SK-N-SH (cell line): ENCODE results near the gene PASK. TPM values are rescaled to one million over a fixed set of nuclear protein-coding genes. Genes with fewer than 3 reads are reported as not detected.

ENCODE experiments used
- CTCF ChIA-PET: fragments of 300-600, 350-600 bp; formaldehyde crosslinking; extraction: SDS; loops from one replicate; lab custom pipeline; 2021; lab: Yijun Ruan, JAX
- POLR2A ChIA-PET: fragments of 350-600 bp; sonication (Branson Sonifier 250); formaldehyde crosslinking; extraction: SDS; loops from one replicate; lab custom pipeline; 2020; ENCODE audit warnings: antibody characterized with exemption, inconsistent platforms; lab: Yijun Ruan, JAX
- DNase-seq: peaks from one replicate; pipeline ENCODE4 v3.0.0; 2012
- H2AFZ ChIP-seq: fragments of 200-600 bp; sonication (generic); 2 replicates; pipeline ENCODE4 v1.8.1; 2016; ENCODE audit warnings: antibody characterized with exemption, mild to moderate bottlenecking, low read depth
- H3F3A ChIP-seq: fragments of 200-600 bp; sonication (generic); replicated peaks from 2 replicates; pipeline ENCODE3; 2016; ENCODE audit warnings: antibody characterized with exemption, mild to moderate bottlenecking; ENCODE audit not compliant: insufficient read depth
- H3K27ac ChIP-seq, 2 experiments: fragments of 200-500 bp in 1 of 2; fragments of 200-600 bp in 1 of 2; sonication (Bioruptor generic) in 1 of 2; sonication (generic), shearing (Covaris generic) in 1 of 2; 2 replicates each; pipeline versions ENCODE4 v1.5.1 to v1.6.1; 2014 to 2016; ENCODE audit warnings: low read depth in 2 of 2, inconsistent platforms in 1 of 2, low read length in 1 of 2, mild to moderate bottlenecking in 1 of 2, mixed read lengths in 1 of 2
- H3K27me3 ChIP-seq: fragments of 200-600 bp; sonication (generic), shearing (Covaris generic); 2 replicates; pipeline ENCODE4 v1.6.1; 2016; ENCODE audit warnings: mixed run types; ENCODE audit not compliant: insufficient read depth
- H3K36me3 ChIP-seq, 2 experiments: fragments of 200-500 bp in 1 of 2; fragments of 200-600 bp in 1 of 2; sonication (Bioruptor generic) in 1 of 2; sonication (generic) in 1 of 2; replicated peaks in 1 of 2; 2 replicates each; pipeline versions ENCODE3 to v1.5.1; 2014 to 2016; ENCODE audit warnings: low read length in 1 of 2, mild to moderate bottlenecking in 1 of 2; ENCODE audit not compliant: insufficient read depth in 2 of 2, control insufficient read depth in 1 of 2
- H3K4me1 ChIP-seq, 2 experiments: fragments of 200-500 bp in 1 of 2; fragments of 200-600 bp in 1 of 2; sonication (Bioruptor generic) in 1 of 2; sonication (generic), shearing (Covaris generic) in 1 of 2; 2 replicates each; pipeline versions ENCODE4 v1.5.1 to v1.6.1; 2014 to 2016; ENCODE audit warnings: low read depth in 1 of 2, low read length in 1 of 2, mixed run types in 1 of 2; ENCODE audit not compliant: insufficient read depth in 2 of 2, control insufficient read depth in 1 of 2
- H3K4me2 ChIP-seq: fragments of 200-600 bp; sonication (generic), shearing (Covaris generic); 2 replicates; pipeline ENCODE4 v1.6.1; 2017; ENCODE audit warnings: mixed run types
- H3K4me3 ChIP-seq, 2 experiments: fragments of 200-500 bp in 1 of 2; fragments of 200-600 bp in 1 of 2; sonication (Bioruptor generic) in 1 of 2; sonication (generic), shearing (Covaris generic) in 1 of 2; 2 replicates each; pipeline versions ENCODE4 v1.5.1 to v1.8.1; 2014 to 2016; ENCODE audit warnings: low read depth in 2 of 2, inconsistent platforms in 1 of 2, low read length in 1 of 2, mild to moderate bottlenecking in 1 of 2, mixed read lengths in 1 of 2, moderate library complexity in 1 of 2
- H3K79me2 ChIP-seq: fragments of 200-600 bp; sonication (generic); 2 replicates; pipeline ENCODE4 v1.8.1; 2017; ENCODE audit warnings: mild to moderate bottlenecking; ENCODE audit not compliant: insufficient read depth
- H3K9ac ChIP-seq: fragments of 200-600 bp; sonication (generic); 2 replicates; pipeline ENCODE4 v1.6.1; 2017; ENCODE audit warnings: mixed run types
- H3K9me2 ChIP-seq: fragments of 200-600 bp; sonication (generic); 2 replicates; pipeline ENCODE4 v1.6.1; 2017; ENCODE audit warnings: mixed run types
- H3K9me3 ChIP-seq: fragments of 200-600 bp; sonication (generic); 2 replicates; pipeline ENCODE4 v1.6.1; 2017; ENCODE audit warnings: mixed run types, mild to moderate bottlenecking, moderate library complexity
- H4K20me1 ChIP-seq: fragments of 200-600 bp; sonication (generic); 2 replicates; pipeline ENCODE4 v1.6.1; 2017; ENCODE audit warnings: mild to moderate bottlenecking, mixed run types; ENCODE audit not compliant: insufficient read depth
- CTCF ChIP-seq: fragments of 200-600 bp; sonication (generic); IDR thresholded peaks from 2 replicates; pipeline ENCODE4 v1.6.1; 2017; ENCODE audit warnings: antibody characterized with exemption, mild to moderate bottlenecking, moderate library complexity
- EZH2phosphoT487 ChIP-seq: fragments of 200-600 bp; sonication (generic); IDR thresholded peaks from 2 replicates; pipeline ENCODE4 v1.6.1; 2017; ENCODE audit warnings: low read depth, mixed run types, mild to moderate bottlenecking, antibody characterized with exemption, moderate library complexity, borderline replicate concordance
- FOSL2 ChIP-seq: IDR thresholded peaks from 2 replicates; pipeline ENCODE4 v1.4.0; 2012; ENCODE audit warnings: low read depth, mild to moderate bottlenecking, moderate library complexity, borderline replicate concordance
- FOXJ3 ChIP-seq: sonication (generic); formaldehyde crosslinking; IDR thresholded peaks from 2 replicates; pipeline ENCODE4 v1.5.1; 2020; ENCODE audit warnings: mild to moderate bottlenecking, missing genetic modification reagents
- FOXM1 ChIP-seq: IDR thresholded peaks from 2 replicates; pipeline ENCODE4 v1.4.0; 2012; ENCODE audit warnings: low read depth, mild to moderate bottlenecking
- GATA2 ChIP-seq: sonication (generic); formaldehyde crosslinking; IDR thresholded peaks from 2 replicates; pipeline ENCODE4 v1.5.0; 2020; ENCODE audit warnings: mild to moderate bottlenecking, missing genetic modification reagents
- MXI1 ChIP-seq: IDR thresholded peaks from 2 replicates; pipeline ENCODE4 v1.6.1; 2012; ENCODE audit warnings: mild to moderate bottlenecking, low read depth, low read length, improper control_type of control experiment
- NFIC ChIP-seq: IDR thresholded peaks from 2 replicates; pipeline ENCODE4 v1.4.0; 2012; ENCODE audit warnings: borderline replicate concordance
- NRF1 ChIP-seq: IDR thresholded peaks from 2 replicates; pipeline ENCODE4 v1.6.1; 2012; ENCODE audit warnings: low read depth, mild to moderate bottlenecking, low read length
- RCOR1 ChIP-seq: fragments of 150-350 bp; IDR thresholded peaks from 2 replicates; pipeline ENCODE4 v1.6.1; 2017; ENCODE audit warnings: antibody characterized with exemption, low read length
- REST ChIP-seq: IDR thresholded peaks from 2 replicates; pipeline ENCODE4 v1.6.1; 2012; ENCODE audit warnings: mild to moderate bottlenecking, low read depth, low read length, moderate library complexity
- SIN3A ChIP-seq: IDR thresholded peaks from 2 replicates; pipeline ENCODE4 v1.6.1; 2012; ENCODE audit warnings: low read depth, mild to moderate bottlenecking, low read length, moderate library complexity, borderline replicate concordance
- SMC3 ChIP-seq: IDR thresholded peaks from 2 replicates; pipeline ENCODE4 v1.6.1; 2012; ENCODE audit warnings: low read depth, low read length, improper control_type of control experiment
- TAF1 ChIP-seq: IDR thresholded peaks from 2 replicates; pipeline ENCODE4 v1.6.1; 2012; ENCODE audit warnings: low read depth, mild to moderate bottlenecking, low read length, moderate library complexity, borderline replicate concordance
- TEAD4 ChIP-seq: IDR thresholded peaks from 2 replicates; pipeline ENCODE4 v1.4.0; 2012; ENCODE audit warnings: mild to moderate bottlenecking, borderline replicate concordance; ENCODE audit not compliant: insufficient read depth
- USF1 ChIP-seq: IDR thresholded peaks from 2 replicates; pipeline ENCODE4 v1.4.0; 2012; ENCODE audit warnings: low read depth, borderline replicate concordance
- USF2 ChIP-seq: fragments of 150-350 bp; IDR thresholded peaks from 2 replicates; pipeline ENCODE4 v1.6.1; 2017; ENCODE audit warnings: antibody characterized with exemption, low read length, low read depth, borderline replicate concordance
- YY1 ChIP-seq: IDR thresholded peaks from 2 replicates; pipeline ENCODE4 v1.4.0; 2012; ENCODE audit warnings: low read depth, mild to moderate bottlenecking
- WGBS: methylation state at CpG from one replicate; pipeline ENCODE4 v1.1.6; 2017; ENCODE audit warnings: low lambda C conversion rate; 5-methylcytosine and 5-hydroxymethylcytosine counted together
- polyA plus RNA-seq, 3 experiments: library from polyadenylated mRNA; depleted of rRNA; stranded (reverse); fragments of >200 nt; gene quantifications; 2 replicates each; pipeline ENCODE4 v1.2.3, GENCODE V29; 2012

Gene PASK
- polyA plus RNA-seq, 1 of the 3 experiments (the other 2 are of a cell fraction): 6.3 TPM

GRCh38 chr2:241126771-241127202 is 22.5 kb downstream of the PASK start:
- POLR2A ChIA-PET: no interaction called here
- no peaks in the 10 kb centered on the region for H3K4me1 ChIP-seq
- H3K79me2 ChIP-seq: no peaks in the 10 kb centered on the region
- no peak for DNase-seq
- CTCF ChIA-PET: no interaction called here
- H3K9me2 ChIP-seq: no peaks in the 10 kb centered on the region
- no peak for TF ChIP-seq MXI1
- no peak for TF ChIP-seq EZH2phosphoT487
- no peak for TF ChIP-seq NRF1
- no peak for TF ChIP-seq TEAD4
- TF ChIP-seq TAF1: no peak
- no peak for TF ChIP-seq REST
- no peak for TF ChIP-seq FOSL2
- no peak for TF ChIP-seq RCOR1
- TF ChIP-seq FOXM1: no peak
- TF ChIP-seq SMC3: no peak
- TF ChIP-seq USF1: no peak
- no peak for TF ChIP-seq SIN3A
- no peak for TF ChIP-seq YY1
- TF ChIP-seq NFIC: no peak
- no peak for TF ChIP-seq GATA2 (CRISPR knock-in tag)
- no peak for TF ChIP-seq CTCF
- no peak for TF ChIP-seq FOXJ3 (CRISPR knock-in tag)
- no peak for TF ChIP-seq USF2
- H3K9ac ChIP-seq: no peak overlapping the region
- no peak overlapping the region for H2AFZ ChIP-seq
- no peaks in the 10 kb centered on the region for H3F3A ChIP-seq
- no peaks in the 10 kb centered on the region for H3K9me3 ChIP-seq
- H3K27me3 ChIP-seq: no peaks in the 10 kb centered on the region
- H3K36me3 ChIP-seq: peaks cover 2 to 5% of the 10 kb centered on the region in 2 experiments
- WGBS: 87% methylated on average over 6 of the region's 18 CpGs
- H3K4me3 ChIP-seq: no peak overlapping the region
- no peak overlapping the region for H3K4me2 ChIP-seq
- H3K27ac ChIP-seq: no peak overlapping the region
- no peaks in the 10 kb centered on the region for H4K20me1 ChIP-seq
